ENCODE results near the gene PRRC2B. TPM values are rescaled to one million over a fixed set of nuclear protein-coding genes. Genes with fewer than 3 reads are reported as not detected.

PRRC2B gene
- total and polyA plus RNA-seq, 3 donors from 2014 or later = 111 to 213 (median 175) TPM

GRCh38 chr9:131480258-131480657 lies 86.4 kb downstream of the PRRC2B start:
- intact Hi-C loops (cut with DNase I; ENCODE audit: low total_unique reads) = no loop called here
- no peak overlapping the region for H3K27ac ChIP-seq
- no peak for DNase-seq
- TF ChIP-seq POLR2A (IDR thresholded peaks at IDR 0.05) = no peak
- TF ChIP-seq, protein P1, sequence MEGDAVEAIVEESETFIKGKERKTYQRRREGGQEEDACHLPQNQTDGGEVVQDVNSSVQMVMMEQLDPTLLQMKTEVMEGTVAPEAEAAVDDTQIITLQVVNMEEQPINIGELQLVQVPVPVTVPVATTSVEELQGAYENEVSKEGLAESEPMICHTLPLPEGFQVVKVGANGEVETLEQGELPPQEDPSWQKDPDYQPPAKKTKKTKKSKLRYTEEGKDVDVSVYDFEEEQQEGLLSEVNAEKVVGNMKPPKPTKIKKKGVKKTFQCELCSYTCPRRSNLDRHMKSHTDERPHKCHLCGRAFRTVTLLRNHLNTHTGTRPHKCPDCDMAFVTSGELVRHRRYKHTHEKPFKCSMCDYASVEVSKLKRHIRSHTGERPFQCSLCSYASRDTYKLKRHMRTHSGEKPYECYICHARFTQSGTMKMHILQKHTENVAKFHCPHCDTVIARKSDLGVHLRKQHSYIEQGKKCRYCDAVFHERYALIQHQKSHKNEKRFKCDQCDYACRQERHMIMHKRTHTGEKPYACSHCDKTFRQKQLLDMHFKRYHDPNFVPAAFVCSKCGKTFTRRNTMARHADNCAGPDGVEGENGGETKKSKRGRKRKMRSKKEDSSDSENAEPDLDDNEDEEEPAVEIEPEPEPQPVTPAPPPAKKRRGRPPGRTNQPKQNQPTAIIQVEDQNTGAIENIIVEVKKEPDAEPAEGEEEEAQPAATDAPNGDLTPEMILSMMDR (IDR thresholded peaks at IDR 0.05) = no peak
- H3K36me3 ChIP-seq (ENCODE audit: low read depth, missing control alignments) = no peaks in the 10 kb centered on the region
- H3K4me3 ChIP-seq = no peak overlapping the region
- 46 to 63% methylated on average over 1 of the region's 1 CpG for WGBS, 2 donors
- no peaks in the 10 kb centered on the region for H3K27me3 ChIP-seq
- no peaks in the 10 kb centered on the region for H3K9me3 ChIP-seq
- no peaks in the 10 kb centered on the region for H3K4me1 ChIP-seq

GRCh38 chr9:131481441-131482342 lies 87.8 kb downstream of the PRRC2B start:
- Histone ChIP-seq H3K4me1 (no peaks in the 10 kb centered on the region), H3K4me3 (no peak overlapping the region), H3K9me3 (no peaks in the 10 kb centered on the region), H3K27me3 (no peaks in the 10 kb centered on the region), H3K36me3 (ENCODE audit: low read depth, missing control alignments) (no peaks in the 10 kb centered on the region), H3K27ac (no peak overlapping the region)
- intact Hi-C loops (cut with DNase I; ENCODE audit: low total_unique reads) = no loop called here
- TF ChIP-seq, protein P1 (IDR thresholded peaks at IDR 0.05) = no peak
- TF ChIP-seq POLR2A (IDR thresholded peaks at IDR 0.05) = no peak
- DNase-seq = no peak
- WGBS, 2 donors = 78 to 85% methylated on average over 14 to 19 of the region's 19 CpGs

DNA sequence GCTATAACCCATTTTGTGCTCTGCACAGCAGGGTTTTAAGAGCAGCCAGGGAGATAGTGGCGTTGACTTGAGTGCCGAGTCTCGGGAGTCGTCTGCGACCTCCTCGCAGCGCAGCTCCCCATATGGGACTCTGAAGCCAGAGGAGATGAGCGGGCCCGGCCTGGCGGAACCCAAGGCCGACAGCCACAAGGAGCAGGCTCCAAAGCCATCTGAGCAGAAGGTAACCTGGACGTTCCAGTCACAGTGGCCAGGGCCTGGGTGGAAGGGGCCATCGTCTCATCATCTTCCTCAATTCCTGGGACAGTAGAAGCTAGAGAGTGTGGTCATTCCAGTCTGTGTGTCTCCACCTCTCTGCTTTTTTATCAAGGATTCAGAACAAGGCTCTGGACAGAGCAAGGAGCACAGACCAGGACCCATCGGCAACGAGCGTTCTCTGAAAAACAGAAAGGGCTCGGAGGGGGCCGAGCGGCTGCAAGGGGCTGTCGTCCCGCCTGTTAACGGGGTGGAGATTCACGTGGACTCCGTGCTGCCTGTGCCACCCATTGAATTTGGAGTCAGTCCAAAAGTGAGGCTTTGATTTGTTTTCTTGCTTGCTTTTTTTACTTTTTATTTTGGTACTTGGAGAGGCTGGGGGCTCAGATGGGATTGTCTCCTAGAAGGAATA lies 88.6 kb downstream of the PRRC2B start:
- H3K27me3 ChIP-seq = no peaks in the 10 kb centered on the region
- 77 to 81% methylated on average over 13 to 24 of the region's 24 CpGs for WGBS, 2 donors
- H3K27ac ChIP-seq = no peak overlapping the region
- no peak for DNase-seq
- no peaks in the 10 kb centered on the region for H3K9me3 ChIP-seq
- no peak for TF ChIP-seq POLR2A (IDR thresholded peaks at IDR 0.05)
- TF ChIP-seq, protein P1 (IDR thresholded peaks at IDR 0.05) = no peak
- H3K36me3 ChIP-seq (ENCODE audit: low read depth, missing control alignments) = no peaks in the 10 kb centered on the region
- H3K4me1 ChIP-seq = no peaks in the 10 kb centered on the region
- H3K4me3 ChIP-seq = no peak overlapping the region
- intact Hi-C loops (cut with DNase I; ENCODE audit: low total_unique reads) = no loop called here

DNA sequence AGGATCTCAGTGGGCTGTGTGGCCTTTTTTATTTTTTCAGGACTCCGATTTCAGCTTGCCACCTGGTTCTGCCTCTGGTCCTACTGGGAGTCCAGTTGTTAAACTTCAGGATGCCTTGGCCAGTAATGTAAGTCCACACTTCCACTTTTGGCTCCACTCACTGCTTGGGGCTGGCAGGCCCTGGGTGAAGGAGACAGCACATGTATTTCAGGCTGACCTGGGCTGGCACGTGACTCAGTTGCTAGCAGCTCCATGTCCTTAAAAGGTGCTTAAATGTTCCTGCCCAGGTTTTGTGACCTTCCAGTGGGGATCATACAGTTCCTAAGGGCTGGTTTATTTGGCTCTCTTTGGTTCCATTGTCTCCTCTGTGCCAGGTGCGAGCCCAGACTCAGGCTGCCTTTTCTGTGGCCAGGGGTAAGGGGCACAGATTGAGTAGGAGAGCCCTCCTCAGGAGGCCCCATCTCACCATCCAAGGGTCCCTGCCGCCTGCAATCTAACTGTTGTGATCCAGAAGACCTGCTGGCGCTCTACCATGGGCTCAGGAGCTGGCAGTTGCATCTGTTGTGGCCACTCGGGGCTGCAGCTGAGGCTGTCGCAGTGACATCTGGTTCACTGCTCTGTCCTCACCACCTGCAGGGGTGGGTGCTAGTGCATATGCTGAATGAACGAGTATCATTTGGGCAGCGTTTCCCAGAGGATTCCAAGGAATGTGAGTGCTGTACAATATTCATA lies 89.6 kb downstream of the PRRC2B start:
- no peak overlapping the region for H3K27ac ChIP-seq
- H3K36me3 ChIP-seq (ENCODE audit: low read depth, missing control alignments) = no peaks in the 10 kb centered on the region
- 66 to 72% methylated on average over 6 to 9 of the region's 9 CpGs for WGBS, 2 donors
- TF ChIP-seq, protein P1 (IDR thresholded peaks at IDR 0.05) = no peak
- TF ChIP-seq POLR2A (IDR thresholded peaks at IDR 0.05) = no peak
- DNase-seq = no peak
- H3K4me1 ChIP-seq = no peaks in the 10 kb centered on the region
- intact Hi-C loops (cut with DNase I; ENCODE audit: low total_unique reads) = no loop called here
- no peak overlapping the region for H3K4me3 ChIP-seq
- no peaks in the 10 kb centered on the region for H3K27me3 ChIP-seq
- H3K9me3 ChIP-seq = no peaks in the 10 kb centered on the region

Data from testis (tissue), 3 donors.